Measurements from ENCODE around the gene C5orf58. TPM values are rescaled to one million over a fixed set of nuclear protein-coding genes. Genes with fewer than 3 reads are reported as not detected.
"Not testable (repeated sequence)": the region's sequence is repeated elsewhere in the genome, so short reads cannot be mapped to it uniquely, and the experiment has no call there.

C5orf58 gene
- total RNA-seq, 2 donors from 2014 or later: not detected

- ATAC-seq: no peak
- no peak overlapping the region for H3K27ac Mint-ChIP-seq
- no peaks in the 10 kb centered on the region for H3K36me3 Mint-ChIP-seq
- DNase-seq (ENCODE audit: low spot score in 2 of 2): no peak
- no peaks in the 10 kb centered on the region for H3K9me3 Mint-ChIP-seq
Measured at GRCh38 chr5:170218726-170219125, 14.1 kb upstream of the C5orf58 start.

- Mint-ChIP-seq H3K9me3 (no peaks in the 10 kb centered on the region), H3K36me3 (no peaks in the 10 kb centered on the region), H3K27ac (no peak overlapping the region)
- no peak for DNase-seq (ENCODE audit: low spot score in 2 of 2)
- ATAC-seq: peak in 1 of 2 donors; percentile 39
Measured at GRCh38 chr5:170219615-170220014, 13.2 kb upstream of the C5orf58 start.

- H3K27ac Mint-ChIP-seq: no peak overlapping the region
- no peak for ATAC-seq
- no peaks in the 10 kb centered on the region for H3K9me3 Mint-ChIP-seq
- no peak for DNase-seq (ENCODE audit: low spot score in 2 of 2)
- no peaks in the 10 kb centered on the region for H3K36me3 Mint-ChIP-seq
Measured at GRCh38 chr5:170220191-170220590, 12.6 kb upstream of the C5orf58 start.

- Mint-ChIP-seq H3K9me3 (no peaks in the 10 kb centered on the region), H3K36me3 (no peaks in the 10 kb centered on the region), H3K27ac (no peak overlapping the region)
- no peak for ATAC-seq
- DNase-seq (ENCODE audit: low spot score in 2 of 2): no peak
Measured at GRCh38 chr5:170221327-170221741, 11.5 kb upstream of the C5orf58 start.

- Mint-ChIP-seq H3K27ac (no peak overlapping the region), H3K36me3 (no peaks in the 10 kb centered on the region), H3K9me3 (no peaks in the 10 kb centered on the region)
- ATAC-seq (no peak), DNase-seq (ENCODE audit: low spot score in 2 of 2) (no peak)
Measured at GRCh38 chr5:170223360-170223759, 9.4 kb upstream of the C5orf58 start.

DNA sequence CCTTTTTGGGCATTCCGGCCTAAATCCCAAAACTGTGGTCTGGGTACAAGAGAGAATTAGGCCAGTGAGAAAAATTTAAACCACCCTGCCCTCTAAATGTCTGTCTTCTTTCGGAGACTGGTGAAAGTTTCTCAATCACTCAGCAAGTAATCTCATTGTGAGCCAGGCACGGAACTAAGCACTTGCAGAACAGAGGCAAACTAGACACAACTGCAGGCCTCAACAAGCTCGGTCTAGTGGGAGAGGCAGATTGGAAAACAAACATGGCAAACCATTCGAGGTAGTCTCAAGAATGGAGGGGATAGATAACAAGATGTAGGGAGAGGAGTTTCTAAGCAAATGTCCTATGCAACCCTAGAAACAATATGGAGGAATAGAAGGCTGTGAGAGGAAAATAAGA is 8.9 kb upstream of the C5orf58 start:
- no peak for ATAC-seq
- Mint-ChIP-seq H3K9me3 (no peaks in the 10 kb centered on the region), H3K27ac (no peak overlapping the region), H3K36me3 (no peaks in the 10 kb centered on the region)
- no peak for DNase-seq (ENCODE audit: low spot score in 2 of 2)

GRCh38 chr5:170225326-170226128 is 7.3 kb upstream of the C5orf58 start:
- no peaks in the 10 kb centered on the region for H3K36me3 Mint-ChIP-seq
- peak overlapping the region in 1 of 2 donors; percentile 16 for H3K27ac Mint-ChIP-seq
- no peaks in the 10 kb centered on the region for H3K9me3 Mint-ChIP-seq
- peak; percentile 63 to 81 for ATAC-seq
- DNase-seq (ENCODE audit: low spot score in 2 of 2): peak in 1 of 2 donors; percentile 79

GRCh38 chr5:170226129-170226615 is 6.6 kb upstream of the C5orf58 start:
- no peaks in the 10 kb centered on the region for H3K36me3 Mint-ChIP-seq
- no peak for DNase-seq (ENCODE audit: low spot score in 2 of 2)

GRCh38 chr5:170226661-170227060 is 6.1 kb upstream of the C5orf58 start:
- no peak overlapping the region for H3K27ac Mint-ChIP-seq
- no peaks in the 10 kb centered on the region for H3K9me3 Mint-ChIP-seq

More at GRCh38 chr5:170226129-170226615, 6.6 kb upstream of the C5orf58 start:
- Mint-ChIP-seq H3K9me3 (no peaks in the 10 kb centered on the region), H3K27ac (peak overlapping the region in 1 of 2 donors; percentile 16)
- no peak for ATAC-seq

GRCh38 chr5:170228762-170229435 is 3.9 kb upstream of the C5orf58 start:
- Mint-ChIP-seq H3K27ac (no peak overlapping the region), H3K36me3 (no peaks in the 10 kb centered on the region), H3K9me3 (no peaks in the 10 kb centered on the region)
- DNase-seq (ENCODE audit: low spot score in 2 of 2): no peak
- no peak for ATAC-seq

More at GRCh38 chr5:170226661-170227060, 6.1 kb upstream of the C5orf58 start:
- ATAC-seq (no peak), DNase-seq (ENCODE audit: low spot score in 2 of 2) (no peak)
- no peaks in the 10 kb centered on the region for H3K36me3 Mint-ChIP-seq

GRCh38 chr5:170233358-170233892 is 640 bp downstream of the C5orf58 start:
- no peaks in the 10 kb centered on the region for H3K36me3 Mint-ChIP-seq
- DNase-seq (ENCODE audit: low spot score in 2 of 2) (no peak), ATAC-seq (peak in 1 of 2 donors; percentile 19)
- H3K9me3 Mint-ChIP-seq: no peaks in the 10 kb centered on the region
- no peak overlapping the region for H3K27ac Mint-ChIP-seq

DNA sequence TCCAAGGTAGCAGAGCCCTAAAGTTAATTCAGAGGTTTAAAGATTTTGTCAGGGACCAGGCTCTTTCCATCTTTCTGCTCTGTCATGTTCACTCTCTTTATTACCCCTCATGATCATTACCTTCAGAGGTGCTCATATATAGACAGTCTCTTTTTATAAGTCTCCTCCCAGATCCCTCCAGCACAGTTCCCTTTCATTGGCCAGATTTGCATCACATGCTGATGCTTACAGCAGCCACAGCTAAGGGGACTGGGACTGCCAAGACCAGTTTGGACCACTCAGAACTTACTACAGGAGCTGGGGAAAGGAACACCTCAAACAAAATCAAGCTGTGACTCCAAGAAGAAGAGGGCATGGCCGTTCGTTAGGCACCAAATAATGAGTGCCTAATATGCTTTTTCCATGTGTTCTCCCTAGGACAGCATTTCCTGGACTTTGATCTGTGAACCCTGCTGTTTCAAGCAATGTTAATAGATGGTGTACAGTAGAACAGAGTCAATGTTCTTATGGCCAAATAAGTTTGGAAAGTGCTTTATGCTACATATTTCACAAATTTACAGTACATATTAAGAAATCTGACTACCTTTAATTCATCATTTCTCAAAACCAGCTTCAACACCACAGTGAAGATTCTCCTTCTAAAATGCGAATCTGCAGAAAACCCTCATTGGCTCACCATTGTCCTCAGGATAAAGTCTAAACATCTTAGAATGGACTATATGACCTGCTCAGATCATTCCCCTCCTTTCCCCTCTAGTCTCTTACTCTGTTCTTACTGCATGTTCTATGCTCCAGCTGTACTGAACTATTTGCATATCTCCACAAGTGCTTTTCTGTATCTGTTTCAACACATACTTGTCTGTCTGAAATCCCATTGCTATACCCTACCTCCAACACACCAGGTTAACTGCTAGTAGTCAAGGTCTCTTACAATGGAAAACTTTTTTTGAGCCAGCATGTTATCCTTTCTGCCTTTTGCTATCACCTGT is 3.4 kb downstream of the C5orf58 start:
- Mint-ChIP-seq H3K9me3 (no peaks in the 10 kb centered on the region), H3K27ac (peak overlapping the region; percentile 4 to 57), H3K36me3 (no peaks in the 10 kb centered on the region)
- no peak for ATAC-seq
- no peak for DNase-seq (ENCODE audit: low spot score in 2 of 2)

GRCh38 chr5:170238456-170239196 is 5.8 kb downstream of the C5orf58 start:
- peak overlapping the region in 1 of 2 donors; percentile 23 for H3K27ac Mint-ChIP-seq
- peak in 1 of 2 donors; percentile 71 for ATAC-seq
- DNase-seq (ENCODE audit: low spot score in 2 of 2): no peak
- no peaks in the 10 kb centered on the region for H3K9me3 Mint-ChIP-seq
- H3K36me3 Mint-ChIP-seq: no peaks in the 10 kb centered on the region

DNA sequence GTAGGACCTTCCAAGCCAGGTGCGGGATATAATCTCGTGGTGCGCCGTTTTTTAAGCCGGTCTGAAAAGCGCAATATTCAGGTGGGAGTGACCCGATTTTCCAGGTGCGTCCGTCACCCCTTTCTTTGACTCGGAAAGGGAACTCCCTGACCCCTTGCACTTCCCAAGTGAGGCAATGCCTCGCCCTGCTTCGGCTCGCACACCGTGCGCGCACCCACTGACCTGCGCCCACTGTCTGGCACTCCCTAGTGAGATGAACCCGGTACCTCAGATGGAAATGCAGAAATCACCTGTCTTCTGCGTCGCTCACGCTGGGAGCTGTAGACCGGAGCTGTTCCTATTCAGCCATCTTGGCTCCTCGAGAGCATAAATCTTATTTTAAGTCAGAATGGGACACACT is 12.7 kb downstream of the C5orf58 start:
- Mint-ChIP-seq H3K27ac (peak overlapping the region in 1 of 2 donors; percentile 86), H3K36me3 (peaks cover 42 to 51% of the 10 kb centered on the region in 2 donors)
- not testable (repeated sequence) for ATAC-seq; H3K9me3 Mint-ChIP-seq; DNase-seq (ENCODE audit: low spot score in 2 of 2)

GRCh38 chr5:170246126-170246870 is 13.5 kb downstream of the C5orf58 start:
- Mint-ChIP-seq H3K9me3 (peaks cover 4 to 5% of the 10 kb centered on the region in 2 donors), H3K27ac (no peak overlapping the region), H3K36me3 (peaks cover 49 to 60% of the 10 kb centered on the region in 2 donors)
- DNase-seq (ENCODE audit: low spot score in 2 of 2) (no peak), ATAC-seq (peak in 1 of 2 donors; percentile 16)

Measured in activated naive CD4-positive, alpha-beta T cell treated with anti-CD3 and anti-CD28 coated beads, Interleukin-2, amount 50 U/mL, for 72 hours (primary cell).